HG03521 (cell line): Measurements from ENCODE around the gene ARHGAP5.
"Not testable (repeated sequence)": the region's sequence is repeated elsewhere in the genome, so short reads cannot be mapped to it uniquely, and the experiment has no call there.

Experiments
- ATAC-seq: cut with Tn5 transposase; IDR thresholded peaks from one replicate; pipeline ENCODE4 v1.9.1; 2021; ENCODE audit warnings: mild to moderate bottlenecking, moderate library complexity; ENCODE audit not compliant: unreplicated experiment

The ARHGAP5 gene

GRCh38 chr14:32109676-32110547 lies 32.8 kb downstream of the ARHGAP5 start:
- ATAC-seq = no peak

- ATAC-seq = no peak
These were observed 33.4 kb downstream of the ARHGAP5 start for GRCh38 chr14:32110548-32110896.

- ATAC-seq = no peak
These were observed 44.4 kb downstream of the ARHGAP5 start for GRCh38 chr14:32121536-32121935.

GRCh38 chr14:32121948-32122347 lies 44.8 kb downstream of the ARHGAP5 start:
- no peak for ATAC-seq

GRCh38 chr14:32126899-32127730 lies 50.0 kb downstream of the ARHGAP5 start:
- not testable (repeated sequence) for ATAC-seq

GRCh38 chr14:32127731-32128654 lies 50.9 kb downstream of the ARHGAP5 start:
- not testable (repeated sequence) for ATAC-seq

- ATAC-seq = no peak
These were observed 51.6 kb downstream of the ARHGAP5 start for GRCh38 chr14:32128703-32129102.

- ATAC-seq = no peak
These were observed 52.0 kb downstream of the ARHGAP5 start for GRCh38 chr14:32129124-32129523.

- not testable (repeated sequence) for ATAC-seq
These were observed 54.6 kb downstream of the ARHGAP5 start for GRCh38 chr14:32131689-32132088.

- no peak for ATAC-seq
These were observed 57.5 kb downstream of the ARHGAP5 start for GRCh38 chr14:32134448-32135097.

GRCh38 chr14:32136027-32136825 lies 59.1 kb downstream of the ARHGAP5 start:
- ATAC-seq = no peak

- no peak for ATAC-seq
These were observed 60.2 kb downstream of the ARHGAP5 start for GRCh38 chr14:32137313-32137712.

GRCh38 chr14:32137892-32138291 lies 60.8 kb downstream of the ARHGAP5 start:
- ATAC-seq = no peak

GRCh38 chr14:32142341-32142740 lies 65.2 kb downstream of the ARHGAP5 start:
- no peak for ATAC-seq

GRCh38 chr14:32142754-32143437 lies 65.8 kb downstream of the ARHGAP5 start:
- no peak for ATAC-seq

GRCh38 chr14:32150392-32150791 lies 73.3 kb downstream of the ARHGAP5 start:
- no peak for ATAC-seq

GRCh38 chr14:32166029-32166428 lies 88.9 kb downstream of the ARHGAP5 start:
- no peak for ATAC-seq

- no peak for ATAC-seq
These were observed 89.8 kb downstream of the ARHGAP5 start for GRCh38 chr14:32166924-32167323.

- no peak for ATAC-seq
These were observed 90.8 kb downstream of the ARHGAP5 start for GRCh38 chr14:32167907-32168306.
